NCI-H1436 (cell line): ENCODE data around the gene COQ4.
"Not testable (repeated sequence)": the region's sequence is repeated elsewhere in the genome, so short reads cannot be mapped to it uniquely, and the experiment has no call there.

Experiments
- DNase-seq: peaks from one replicate; lab custom pipeline; 2025; lab: John Stamatoyannopoulos, UW

The COQ4 gene

GRCh38 chr9:128322404-128323211 lies at the start of gene COQ4, which contains the start of gene TRUB2:
TSS of gene COQ4 (plus strand) at chr9:128322839. CDS start at chr9:128322859, 20 bp downstream.
TSS of gene TRUB2 (minus strand) at chr9:128322447. CDS start at chr9:128322408, 39 bp downstream.
- DNase-seq: peak; percentile 92

DNA sequence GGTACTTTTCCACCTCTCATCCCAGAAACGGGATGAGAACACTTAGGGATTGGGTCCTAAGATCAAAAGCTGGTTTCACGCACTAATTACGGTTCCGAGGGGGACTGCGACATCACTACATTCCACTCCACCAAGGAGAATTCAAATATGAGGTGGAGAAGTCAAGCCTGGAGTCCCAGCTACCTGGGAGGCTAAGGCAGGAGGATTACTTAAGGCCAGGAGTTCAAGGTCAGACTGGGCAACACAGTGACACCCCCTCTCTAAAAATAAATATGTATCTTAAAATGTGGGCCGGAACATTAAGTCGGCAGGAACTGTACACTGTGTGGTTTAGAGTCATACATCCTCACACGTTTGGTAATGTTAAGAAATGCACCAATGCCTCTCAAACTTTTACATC lies 48.4 kb upstream of the COQ4 start:
- no peak for DNase-seq

DNA sequence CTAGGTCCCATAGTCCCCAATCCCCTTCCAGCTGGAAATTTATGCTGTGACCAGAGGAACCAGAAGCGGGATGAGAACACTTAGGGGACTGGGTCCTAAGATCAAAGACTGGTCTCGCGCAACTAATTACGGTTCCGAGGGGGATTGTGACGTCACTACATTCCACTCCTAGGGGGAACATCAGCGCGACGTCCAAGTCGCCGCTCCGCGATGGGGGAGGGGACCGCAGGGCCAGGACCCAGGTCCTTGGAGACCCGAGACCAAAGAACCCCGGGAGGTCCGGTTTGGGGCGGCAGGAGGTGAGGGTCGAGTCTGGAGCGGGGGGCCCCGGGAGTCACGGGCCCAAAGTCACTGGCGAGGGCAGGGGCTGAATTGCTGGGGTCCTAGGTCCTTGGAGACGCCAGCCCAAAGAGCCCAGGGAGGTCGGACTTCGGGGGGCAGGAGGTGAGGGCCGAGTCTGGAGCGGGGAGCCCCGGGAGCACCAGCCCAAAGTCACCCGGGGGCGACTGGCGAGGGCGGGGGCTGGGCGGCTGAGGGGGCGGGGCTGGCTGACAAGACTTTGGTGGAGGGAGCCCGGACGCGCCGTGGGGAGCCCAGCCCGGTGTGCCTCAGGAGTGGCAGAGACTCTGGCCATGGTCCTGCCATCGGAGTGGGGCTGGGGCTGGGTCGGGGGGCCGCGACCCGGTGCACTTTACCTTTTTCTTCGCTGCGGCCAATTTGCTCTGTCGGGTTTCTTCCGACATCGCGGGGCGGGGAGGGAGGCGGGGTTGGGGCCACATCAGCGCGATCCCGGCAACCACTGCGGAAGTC lies 47.2 kb upstream of the COQ4 start, which contains the start of gene GOLGA2:
Gene GOLGA2 (minus strand): TSS at position 810 of the 810 bp plus-strand sequence. CDS start 31 bp downstream, at position 779.
- DNase-seq: no peak

GRCh38 chr9:128276008-128276573 lies 46.5 kb upstream of the COQ4 start, which contains the start of gene SWI5:
TSS of gene SWI5 (plus strand) at chr9:128276276.
- DNase-seq: peak; percentile 100

- DNase-seq: no peak
These were observed 45.9 kb upstream of the COQ4 start for GRCh38 chr9:128276574-128277270.

DNA sequence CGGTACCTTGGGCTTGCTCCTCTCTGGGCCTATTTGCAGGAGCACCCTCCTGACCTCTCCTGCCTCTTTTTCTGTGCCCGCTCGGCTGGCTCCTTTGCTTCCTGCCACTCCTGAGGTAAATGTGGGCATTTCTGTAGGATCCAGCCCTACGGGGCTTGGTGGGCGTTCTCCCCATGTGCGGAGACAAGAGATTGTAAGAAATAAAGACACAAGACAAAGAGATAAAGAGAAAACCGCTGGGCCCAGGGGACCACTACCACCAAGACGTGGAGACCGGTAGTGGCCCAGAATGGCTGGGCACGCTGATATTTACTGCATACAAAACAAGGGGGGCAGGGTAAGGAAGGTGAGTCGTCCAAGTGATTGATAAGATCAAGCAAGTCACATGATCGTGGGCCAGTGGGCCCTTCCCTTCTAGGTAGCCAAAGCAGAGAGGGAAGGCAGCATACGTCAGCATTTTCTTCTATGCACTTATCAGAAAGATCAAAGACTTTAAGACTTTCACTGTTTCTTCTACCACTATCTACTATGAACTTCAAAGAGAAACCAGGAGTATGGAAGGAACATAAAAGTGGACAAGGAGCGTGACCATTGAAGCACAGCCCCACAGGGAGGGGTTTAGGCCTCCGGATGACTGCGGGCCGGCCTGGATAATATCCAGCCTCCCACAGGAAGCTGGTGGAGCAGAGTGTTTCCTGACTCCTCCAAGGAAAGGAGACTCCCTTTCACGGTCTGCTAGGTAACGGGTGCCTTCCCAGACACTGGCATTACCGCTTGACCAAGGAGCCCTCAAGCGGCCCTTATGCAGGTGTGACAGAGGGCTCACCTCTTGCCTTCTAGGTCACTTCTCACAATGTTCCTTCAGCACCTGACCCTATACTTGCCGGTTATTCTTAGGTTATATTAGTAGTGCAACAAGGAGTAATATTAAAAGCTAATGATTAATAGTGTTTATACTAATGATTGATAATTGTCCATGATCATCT lies 43.3 kb upstream of the COQ4 start:
- DNase-seq: not testable (repeated sequence)

GRCh38 chr9:128280084-128280622 lies 42.5 kb upstream of the COQ4 start:
- DNase-seq: no peak

GRCh38 chr9:128282500-128282899 lies 40.1 kb upstream of the COQ4 start:
- no peak for DNase-seq

GRCh38 chr9:128285033-128285784 lies 37.4 kb upstream of the COQ4 start:
- DNase-seq: no peak

- no peak for DNase-seq
These were observed 36.2 kb upstream of the COQ4 start for GRCh38 chr9:128286440-128286839.

- no peak for DNase-seq
These were observed 34.2 kb upstream of the COQ4 start for GRCh38 chr9:128288273-128289004.

DNA sequence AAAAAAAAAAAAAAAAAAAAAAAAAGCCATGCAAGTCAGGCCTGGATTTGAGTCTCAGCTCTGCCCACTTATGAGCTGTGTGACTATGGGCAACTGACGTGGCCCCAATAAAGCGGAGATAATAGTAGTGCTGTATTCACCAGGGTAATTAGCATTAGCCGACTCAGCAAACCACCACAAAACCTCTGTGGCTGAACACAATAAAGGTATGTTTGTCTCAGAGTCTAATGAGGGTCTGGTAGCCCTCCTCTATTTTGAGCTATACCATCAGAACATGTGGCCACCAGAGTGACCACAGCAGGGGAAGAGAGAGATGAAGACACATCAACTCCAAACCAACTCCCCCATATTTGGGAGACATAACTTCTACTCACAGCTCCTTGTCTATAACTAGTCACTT lies 30.6 kb upstream of the COQ4 start:
- DNase-seq: no peak

DNA sequence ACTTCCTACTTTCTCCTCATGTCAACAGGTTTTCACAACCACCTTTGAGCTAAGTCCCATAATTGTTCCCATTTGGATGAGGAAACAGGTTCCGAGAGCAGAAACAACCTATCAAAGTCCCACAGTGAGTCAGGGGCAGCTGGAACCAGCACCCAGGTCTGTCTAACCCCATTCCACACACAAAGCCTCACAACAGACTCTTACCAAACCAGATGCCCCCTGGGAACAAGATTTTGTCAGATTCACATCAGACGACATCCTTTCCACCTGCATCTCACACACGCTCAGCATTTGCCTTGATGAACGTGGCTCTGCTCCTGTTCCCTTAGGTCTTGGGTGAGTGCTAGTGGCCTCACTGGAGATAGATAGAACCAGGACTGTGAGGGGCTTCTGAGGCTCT lies 29.5 kb upstream of the COQ4 start:
- no peak for DNase-seq

DNA sequence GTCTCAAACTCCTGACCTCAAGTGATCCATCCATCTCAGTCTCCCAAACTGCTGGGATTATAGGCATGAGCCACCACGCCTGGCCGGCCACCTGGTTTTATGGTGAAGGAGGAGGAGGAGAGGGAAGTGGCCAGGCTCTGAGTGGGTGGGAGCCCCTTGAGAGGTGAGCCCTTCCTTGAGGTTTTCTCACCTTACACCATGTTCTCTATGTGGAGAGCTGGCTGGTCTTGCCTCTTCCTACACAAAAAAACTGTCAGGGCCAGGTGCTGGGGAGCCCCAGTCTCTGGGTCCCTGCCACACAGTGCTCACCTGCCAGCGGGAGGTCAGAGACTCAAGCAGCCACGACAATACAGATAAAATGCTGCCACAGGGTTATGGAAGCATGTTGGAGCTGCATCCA lies 28.5 kb upstream of the COQ4 start:
- DNase-seq: no peak

DNA sequence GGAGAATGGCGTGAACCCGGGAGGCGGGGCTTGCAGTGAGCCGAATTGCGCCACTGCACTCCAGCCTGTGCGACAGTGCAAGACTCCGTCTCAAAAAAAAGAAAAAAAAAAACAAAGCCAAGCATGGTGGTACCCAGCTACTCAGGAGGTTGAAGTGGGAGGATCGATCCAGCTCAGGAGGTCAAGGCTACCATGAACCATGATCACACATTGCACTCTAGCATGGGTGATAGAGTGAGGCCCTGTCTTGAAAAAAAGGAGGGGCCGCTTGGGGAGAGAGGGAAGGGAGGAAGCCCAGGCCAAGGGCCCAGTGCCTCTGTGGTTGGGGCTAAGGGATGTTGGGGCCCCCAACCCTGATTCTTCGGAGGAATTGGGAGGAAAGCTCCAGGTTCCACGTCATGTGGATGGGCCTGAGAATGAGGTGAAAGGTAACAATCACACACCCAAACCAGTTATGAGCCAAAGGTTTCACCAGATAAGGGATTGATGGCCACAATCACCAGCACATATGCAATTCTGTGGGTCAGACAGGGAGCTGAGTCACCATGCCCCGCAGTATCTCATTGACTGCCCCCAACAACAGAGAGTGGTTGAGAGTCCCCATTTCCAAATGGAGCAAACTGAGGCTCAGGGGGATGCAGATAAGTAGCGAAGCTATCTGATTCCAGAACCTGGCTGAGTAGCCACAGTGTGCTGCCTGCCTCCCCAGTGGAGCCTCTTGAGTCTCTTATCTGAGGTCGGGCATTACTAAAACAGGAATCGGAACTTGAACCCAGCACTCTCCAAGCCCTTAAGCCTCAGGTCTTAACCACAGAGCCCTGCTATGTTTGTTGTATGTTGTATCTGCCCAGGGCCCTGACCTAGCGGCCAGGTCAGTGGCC lies 26.1 kb upstream of the COQ4 start:
- no peak for DNase-seq

- no peak for DNase-seq
These were observed 25.3 kb upstream of the COQ4 start for GRCh38 chr9:128297221-128297773.
